ENCODE measurements around the gene MAML3. TPM values are rescaled to one million over a fixed set of nuclear protein-coding genes. Genes with fewer than 3 reads are reported as not detected.

Gene MAML3
- total and polyA plus RNA-seq, 8 donors = 5.8 to 18.7 (median 16.7) TPM

- peak; percentile 85 for ATAC-seq
Measured at GRCh38 chr4:140078366-140078765, 75.6 kb downstream of the MAML3 start.

GRCh38 chr4:140076307-140076706 lies 77.7 kb downstream of the MAML3 start:
- no peak overlapping the region for H3K4me3 ChIP-seq
- H3K36me3 ChIP-seq = no peaks in the 10 kb centered on the region
- no peak overlapping the region for H3K27ac ChIP-seq
- ATAC-seq (no peak), DNase-seq (no peak)
- no peak for TF ChIP-seq CTCF (IDR thresholded peaks at IDR 0.05)
- H3K4me1 ChIP-seq = peaks cover 0 to 32% of the 10 kb centered on the region in 2 donors
- no peaks in the 10 kb centered on the region for H3K27me3 ChIP-seq
- intact Hi-C loops (cut with DNase I) = no loop called here
- H3K9me3 ChIP-seq = no peaks in the 10 kb centered on the region

More at GRCh38 chr4:140078366-140078765, 75.6 kb downstream of the MAML3 start:
- peaks cover 0 to 28% of the 10 kb centered on the region in 2 donors for H3K4me1 ChIP-seq
- no peaks in the 10 kb centered on the region for H3K9me3 ChIP-seq
- intact Hi-C loops (cut with DNase I) = no loop called here
- DNase-seq = no peak
- no peaks in the 10 kb centered on the region for H3K27me3 ChIP-seq
- no peak overlapping the region for H3K4me3 ChIP-seq
- no peak for TF ChIP-seq CTCF (IDR thresholded peaks at IDR 0.05)
- H3K36me3 ChIP-seq = no peaks in the 10 kb centered on the region
- no peak overlapping the region for H3K27ac ChIP-seq

GRCh38 chr4:140071806-140072205 lies 82.2 kb downstream of the MAML3 start:
- Histone ChIP-seq H3K4me1 (peaks cover 4 to 38% of the 10 kb centered on the region in 2 donors), H3K36me3 (no peaks in the 10 kb centered on the region), H3K4me3 (no peak overlapping the region), H3K27ac (no peak overlapping the region), H3K9me3 (no peaks in the 10 kb centered on the region), H3K27me3 (no peaks in the 10 kb centered on the region)
- DNase-seq = no peak
- intact Hi-C loops (cut with DNase I) = no loop called here
- no peak for TF ChIP-seq CTCF (IDR thresholded peaks at IDR 0.05)
- no peak for ATAC-seq

- Histone ChIP-seq H3K4me1 (peaks cover 4 to 38% of the 10 kb centered on the region in 2 donors), H3K4me3 (no peak overlapping the region), H3K27me3 (no peaks in the 10 kb centered on the region), H3K27ac (no peak overlapping the region), H3K9me3 (no peaks in the 10 kb centered on the region), H3K36me3 (no peaks in the 10 kb centered on the region)
- DNase-seq (no peak), ATAC-seq (no peak)
- no peak for TF ChIP-seq CTCF (IDR thresholded peaks at IDR 0.05)
- intact Hi-C loops (cut with DNase I) = no loop called here
Measured at GRCh38 chr4:140070973-140071372, 83.0 kb downstream of the MAML3 start.

GRCh38 chr4:140070366-140070765 lies 83.6 kb downstream of the MAML3 start:
- Histone ChIP-seq H3K4me3 (no peak overlapping the region), H3K36me3 (no peaks in the 10 kb centered on the region), H3K4me1 (peaks cover 4 to 41% of the 10 kb centered on the region in 2 donors), H3K27me3 (no peaks in the 10 kb centered on the region), H3K9me3 (no peaks in the 10 kb centered on the region), H3K27ac (no peak overlapping the region)
- intact Hi-C loops (cut with DNase I) = no loop called here
- no peak for TF ChIP-seq CTCF (IDR thresholded peaks at IDR 0.05)
- no peak for ATAC-seq
- no peak for DNase-seq
